Hair follicular keratinocyte (primary cell): ENCODE results near the gene CRYAB. TPM values are rescaled to one million over a fixed set of nuclear protein-coding genes. Genes with fewer than 3 reads are reported as not detected.

Experiments used
- total RNA-seq: library from RNA; depleted of rRNA; stranded (reverse); fragments of >200 nt; gene quantifications from 2 replicates; pipeline ENCODE4 v1.2.3, GENCODE V29; 2015

The CRYAB gene
- total RNA-seq = 2.8 and 6.6 TPM in 2 replicates

GRCh38 chr11:111911563-111912401 is at the start of gene CRYAB:
Gene CRYAB, minus strand, starts transcription at chr11:111911770. Its CDS starts 46 bp downstream, at chr11:111911724.

GRCh38 chr11:111918390-111919256 is 7.1 kb upstream of the CRYAB start, which contains the start of gene C11orf52:
Gene C11orf52, plus strand, starts transcription at chr11:111918913. Its CDS starts 60 bp downstream, at chr11:111918973.

GRCh38 chr11:111912535-111912934 is 965 bp upstream of the CRYAB start, which contains the start of gene HSPB2:
Gene HSPB2, plus strand, starts transcription at chr11:111912734. Its CDS starts 96 bp downstream, at chr11:111912830.

GRCh38 chr11:111878849-111879636 is 32.5 kb downstream of the CRYAB start, which contains the start of the genes CFAP68 and FDXACB1:
Gene CFAP68, plus strand, starts transcription at chr11:111879541. Its CDS starts 20 bp downstream, at chr11:111879561.
Gene FDXACB1, minus strand, starts transcription at chr11:111879165. Its CDS starts 33 bp downstream, at chr11:111879132.

GRCh38 chr11:111870886-111871692 is 40.5 kb downstream of the CRYAB start, which contains the start of gene ALG9:
Gene ALG9, minus strand, starts transcription at chr11:111871581. Its CDS starts 99 bp downstream, at chr11:111871482.

Other genes starting within 250 kb of the CRYAB start
- gene PPP2R1B, start 145.4 kb downstream of the CRYAB start, total RNA-seq = 22.6 and 27.9 TPM in 2 replicates
- gene ALG9, start 40.2 kb downstream of the CRYAB start, total RNA-seq = 26.5 and 30.0 TPM in 2 replicates
- gene FDXACB1, start 32.6 kb downstream of the CRYAB start, total RNA-seq = 3.0 and 6.0 TPM in 2 replicates
- gene CFAP68, start 32.2 kb downstream of the CRYAB start, total RNA-seq = 16.4 and 29.9 TPM in 2 replicates
- gene HSPB2, start 964 bp upstream of the CRYAB start, total RNA-seq = not detected in 2 replicates
- gene C11orf52, start 7.1 kb upstream of the CRYAB start, total RNA-seq = 1.2 TPM in 1 of 2 replicates, not detected in the other
- 7.3 and 7.8 TPM in 2 replicates for gene DIXDC1, start 25.6 kb upstream of the CRYAB start, total RNA-seq
- gene DLAT, start 113.6 kb upstream of the CRYAB start, total RNA-seq = 33.7 and 38.3 TPM in 2 replicates
- 0.39 and 1.3 TPM in 2 replicates for gene PIH1D2, start 162.2 kb upstream of the CRYAB start, total RNA-seq
- gene NKAPD1, start 162.5 kb upstream of the CRYAB start, total RNA-seq = 11.1 and 14.9 TPM in 2 replicates
- 30.9 and 42.5 TPM in 2 replicates for gene TIMM8B, start 175.0 kb upstream of the CRYAB start, total RNA-seq
- gene SDHD, start 175.1 kb upstream of the CRYAB start, total RNA-seq = 86.8 and 103 TPM in 2 replicates